Measurements from ENCODE around the gene PKNOX2. TPM values are rescaled to one million over a fixed set of nuclear protein-coding genes. Genes with fewer than 3 reads are reported as not detected.
A peak's percentile ranks its signal among the peaks of the same experiment; 100 is the strongest.

PKNOX2 gene
- total RNA-seq, 1 donor from 2014 or later = 17.8 TPM

DNA sequence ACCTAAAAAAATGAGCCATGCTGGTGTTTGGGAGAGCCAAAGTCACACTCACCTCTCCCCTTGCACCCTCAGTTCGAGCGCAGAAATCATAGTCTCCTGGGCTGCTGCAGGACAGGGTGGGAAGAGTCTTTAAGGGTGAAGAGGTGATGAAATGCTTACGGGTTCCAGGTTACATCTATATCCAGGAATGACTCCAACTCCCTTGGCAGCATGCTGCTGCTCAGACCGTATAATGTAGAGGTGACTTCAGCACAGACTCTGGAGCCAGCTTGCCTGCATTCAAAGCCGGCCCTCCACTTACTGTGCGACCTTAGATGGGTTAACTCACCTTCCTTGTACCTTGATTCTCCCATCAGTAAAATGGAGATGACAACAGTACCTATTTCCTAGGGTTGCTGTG lies 17.3 kb upstream of the PKNOX2 start:
- DNase-seq (no peak), ATAC-seq (no peak)
- Histone ChIP-seq H3K27ac (no peak overlapping the region), H3K4me1 (no peaks in the 10 kb centered on the region), H3K36me3 (no peaks in the 10 kb centered on the region), H3K4me3 (no peak overlapping the region), H3K9me3 (no peaks in the 10 kb centered on the region), H3K27me3 (peaks cover 5% of the 10 kb centered on the region)
- intact Hi-C loops (cut with DNase I) = no loop called here
- TF ChIP-seq, protein P1, sequence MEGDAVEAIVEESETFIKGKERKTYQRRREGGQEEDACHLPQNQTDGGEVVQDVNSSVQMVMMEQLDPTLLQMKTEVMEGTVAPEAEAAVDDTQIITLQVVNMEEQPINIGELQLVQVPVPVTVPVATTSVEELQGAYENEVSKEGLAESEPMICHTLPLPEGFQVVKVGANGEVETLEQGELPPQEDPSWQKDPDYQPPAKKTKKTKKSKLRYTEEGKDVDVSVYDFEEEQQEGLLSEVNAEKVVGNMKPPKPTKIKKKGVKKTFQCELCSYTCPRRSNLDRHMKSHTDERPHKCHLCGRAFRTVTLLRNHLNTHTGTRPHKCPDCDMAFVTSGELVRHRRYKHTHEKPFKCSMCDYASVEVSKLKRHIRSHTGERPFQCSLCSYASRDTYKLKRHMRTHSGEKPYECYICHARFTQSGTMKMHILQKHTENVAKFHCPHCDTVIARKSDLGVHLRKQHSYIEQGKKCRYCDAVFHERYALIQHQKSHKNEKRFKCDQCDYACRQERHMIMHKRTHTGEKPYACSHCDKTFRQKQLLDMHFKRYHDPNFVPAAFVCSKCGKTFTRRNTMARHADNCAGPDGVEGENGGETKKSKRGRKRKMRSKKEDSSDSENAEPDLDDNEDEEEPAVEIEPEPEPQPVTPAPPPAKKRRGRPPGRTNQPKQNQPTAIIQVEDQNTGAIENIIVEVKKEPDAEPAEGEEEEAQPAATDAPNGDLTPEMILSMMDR (IDR thresholded peaks at IDR 0.05) = no peak

DNA sequence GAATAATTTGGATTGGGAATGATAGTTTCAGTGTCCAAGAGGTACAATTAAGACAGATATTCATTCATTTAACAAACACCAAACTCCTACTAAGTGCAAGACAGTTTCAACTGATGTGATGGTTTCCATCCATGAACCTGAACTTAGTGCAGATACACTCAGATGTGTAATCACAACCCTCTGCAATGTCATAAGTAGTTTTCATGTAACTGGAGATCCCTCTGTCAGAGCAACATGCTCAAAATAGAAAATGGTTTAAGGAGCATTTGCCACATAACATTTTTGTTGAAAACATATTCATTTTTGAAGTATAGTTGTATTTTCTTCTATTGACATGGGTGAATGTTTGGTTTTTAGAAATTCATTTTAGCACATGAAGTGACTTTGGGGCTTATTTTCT lies 16.5 kb upstream of the PKNOX2 start:
- intact Hi-C loops (cut with DNase I) = no loop called here
- Histone ChIP-seq H3K4me3 (no peak overlapping the region), H3K36me3 (no peaks in the 10 kb centered on the region), H3K9me3 (no peaks in the 10 kb centered on the region), H3K4me1 (no peaks in the 10 kb centered on the region), H3K27ac (no peak overlapping the region), H3K27me3 (peaks cover 5% of the 10 kb centered on the region)
- no peak for DNase-seq
- no peak for ATAC-seq
- TF ChIP-seq, protein P1 (IDR thresholded peaks at IDR 0.05) = no peak

DNA sequence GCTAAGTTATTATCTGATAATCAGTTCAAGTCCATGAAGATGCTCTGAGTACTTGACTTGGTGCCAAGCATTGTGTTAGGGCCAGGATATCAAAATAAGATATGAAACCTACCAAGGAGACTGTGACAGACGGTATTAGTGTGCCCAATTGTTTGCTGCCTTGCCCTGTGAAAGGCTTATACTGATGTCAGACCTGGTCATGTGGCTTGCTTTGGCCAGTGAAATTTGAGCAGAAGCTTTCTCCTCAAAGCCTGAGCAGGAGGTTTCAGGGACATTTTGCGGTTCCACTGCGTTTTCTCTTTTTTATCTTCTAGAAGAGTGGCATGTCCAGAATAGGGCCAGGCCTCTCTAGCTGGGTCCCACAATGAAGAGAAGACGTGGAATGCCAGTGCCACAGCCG lies 15.8 kb upstream of the PKNOX2 start:
- TF ChIP-seq, protein P1 (IDR thresholded peaks at IDR 0.05) = no peak
- H3K27ac ChIP-seq = no peak overlapping the region
- H3K9me3 ChIP-seq = no peaks in the 10 kb centered on the region
- intact Hi-C loops (cut with DNase I) = no loop called here
- no peaks in the 10 kb centered on the region for H3K4me1 ChIP-seq
- H3K4me3 ChIP-seq = no peak overlapping the region
- H3K36me3 ChIP-seq = no peaks in the 10 kb centered on the region
- DNase-seq = no peak
- peaks cover 5% of the 10 kb centered on the region for H3K27me3 ChIP-seq
- ATAC-seq = no peak

DNA sequence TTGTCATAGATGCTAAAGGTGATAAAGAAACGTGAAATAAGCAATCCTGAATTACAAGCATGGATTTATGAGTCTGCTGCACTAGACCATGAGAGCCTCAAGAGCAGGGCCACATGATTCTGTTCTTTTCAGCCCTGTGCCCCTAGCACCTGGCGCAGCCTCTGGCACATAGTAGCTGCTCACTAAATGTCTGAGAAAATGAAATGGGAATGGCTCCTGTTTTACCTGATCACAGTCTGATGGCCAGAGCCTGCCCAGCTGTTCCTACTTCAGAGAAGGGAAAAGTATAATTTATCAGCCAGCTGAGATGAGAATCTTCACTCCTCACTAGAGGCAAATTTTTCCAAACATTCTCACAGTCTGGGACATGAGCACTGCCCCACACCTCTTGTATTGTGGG lies 10.7 kb upstream of the PKNOX2 start:
- no peak for DNase-seq
- Histone ChIP-seq H3K27me3 (peaks cover 13% of the 10 kb centered on the region), H3K36me3 (no peaks in the 10 kb centered on the region), H3K4me1 (no peaks in the 10 kb centered on the region), H3K4me3 (no peak overlapping the region), H3K27ac (no peak overlapping the region), H3K9me3 (no peaks in the 10 kb centered on the region)
- no peak for ATAC-seq
- intact Hi-C loops (cut with DNase I) = no loop called here
- TF ChIP-seq, protein P1 (IDR thresholded peaks at IDR 0.05) = no peak

DNA sequence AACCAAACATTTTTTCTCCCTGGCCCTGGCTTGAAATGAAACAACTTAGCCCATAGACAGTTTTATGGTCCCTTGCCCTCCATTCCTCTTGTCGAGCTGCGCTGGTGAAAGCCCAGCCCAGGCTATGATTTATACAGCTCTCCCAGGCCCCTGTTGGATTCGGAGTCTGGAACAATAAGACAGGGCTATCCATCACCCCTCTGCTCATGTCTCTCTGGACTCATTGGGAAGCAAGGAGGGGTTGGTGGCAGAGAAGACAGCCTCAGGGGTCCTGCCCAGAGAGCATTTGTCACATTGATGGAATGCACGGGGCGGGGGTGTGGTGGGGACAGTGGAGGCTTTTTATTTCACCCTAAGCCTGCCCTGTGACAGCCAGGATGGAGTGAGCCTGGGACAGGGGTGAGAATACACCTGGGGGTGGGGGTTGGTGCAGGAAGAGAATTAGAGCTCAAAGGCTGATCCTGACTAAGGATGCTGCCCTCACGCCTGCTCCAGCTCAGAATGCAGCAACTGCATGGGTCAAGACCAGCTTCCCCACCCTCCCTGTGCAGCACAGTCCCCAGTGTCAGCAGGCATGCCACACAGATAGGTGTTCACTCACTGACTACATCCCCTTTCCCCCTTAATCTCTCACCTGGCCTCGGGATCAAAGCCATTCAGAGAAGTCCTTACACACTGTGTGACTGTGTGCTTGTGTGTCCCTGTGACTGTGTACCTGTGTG lies 10.0 kb upstream of the PKNOX2 start:
- H3K36me3 ChIP-seq = no peaks in the 10 kb centered on the region
- H3K4me1 ChIP-seq = no peaks in the 10 kb centered on the region
- DNase-seq = no peak
- TF ChIP-seq, protein P1 (IDR thresholded peaks at IDR 0.05) = no peak
- H3K9me3 ChIP-seq = no peaks in the 10 kb centered on the region
- peak; percentile 20 for ATAC-seq
- peaks cover 13% of the 10 kb centered on the region for H3K27me3 ChIP-seq
- no peak overlapping the region for H3K27ac ChIP-seq
- intact Hi-C loops (cut with DNase I) = no loop called here
- no peak overlapping the region for H3K4me3 ChIP-seq

DNA sequence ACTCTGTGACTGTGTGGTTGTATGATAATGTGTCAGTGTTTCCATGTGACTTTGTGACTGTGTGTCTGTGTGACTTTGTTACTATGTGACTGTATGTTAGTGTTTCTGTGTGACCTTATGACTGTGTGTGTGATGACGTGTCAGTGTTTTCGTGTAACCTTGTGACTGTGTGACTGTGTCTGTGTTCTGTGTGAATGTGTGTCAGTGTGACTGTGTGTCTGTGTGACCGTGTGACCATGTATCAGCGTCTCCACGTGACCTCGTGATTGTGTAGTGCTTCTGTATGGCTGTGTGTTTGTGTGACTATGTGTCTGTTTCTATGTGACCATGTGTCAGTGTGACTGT lies 9.5 kb upstream of the PKNOX2 start:
- H3K4me3 ChIP-seq = no peak overlapping the region

More for the DNA sequence above, 9.5 kb upstream of the PKNOX2 start:
- H3K4me1 ChIP-seq = no peaks in the 10 kb centered on the region
- no peaks in the 10 kb centered on the region for H3K36me3 ChIP-seq
- DNase-seq (no peak), ATAC-seq (no peak)
- intact Hi-C loops (cut with DNase I) = no loop called here
- TF ChIP-seq, protein P1 (IDR thresholded peaks at IDR 0.05) = no peak
- peaks cover 13% of the 10 kb centered on the region for H3K27me3 ChIP-seq
- H3K9me3 ChIP-seq = no peaks in the 10 kb centered on the region
- H3K27ac ChIP-seq = no peak overlapping the region

Data from upper lobe of right lung (tissue), 1 donor.